Left cardiac atrium (tissue), 4 donors: Measurements from ENCODE around the gene LRRC4C. TPM values are rescaled to one million over a fixed set of nuclear protein-coding genes. Genes with fewer than 3 reads are reported as not detected.

Experiments used
- ATAC-seq, 2 donors: fragments of 200-7000 bp; cut with Tn5 transposase; one replicate each; pipeline ENCODE4 v1.9.1; 2020; ENCODE audit warnings: mild to moderate bottlenecking in 2 of 2, moderate library complexity in 2 of 2
- DNase-seq: peaks from one replicate; pipeline ENCODE4 v3.0.0-alpha.2; 2020
- intact Hi-C, 2 donors: fragments of 100-400 bp; cut with DNase I; formaldehyde crosslinking; loops; one replicate each; pipeline versions ENCODE4 v1.14.1 to v1.15.1; 2022 to 2023
- total RNA-seq, 2 donors: library from RNA; stranded (reverse); fragmentation: NEBNext Ultra II Directional; extraction: Animal tissue kit (Norgen Biotek cat#: 25700); gene quantifications; one replicate each; pipeline ENCODE4 v1.2.1, GENCODE V29; 2021
- donor health status: DM: no; HTN: yes; CAD: no.
- donor health status: DM: no; HTN: yes; CAD: no; lungs with severe emphysema.
- donor health status: DM: yes; HTN: yes; CAD: no.
- donor health status: Dilated cardiomyopathy.

Gene LRRC4C
- total RNA-seq, 2 donors from 2014 or later: 1.3 to 1.6 TPM

- no peak for DNase-seq
- ATAC-seq: peak in 1 of 2 donors; percentile 57
- intact Hi-C loops: no loop called here
Measured at GRCh38 chr11:40134820-40135570, 1324.5 kb downstream of the LRRC4C start.

DNA sequence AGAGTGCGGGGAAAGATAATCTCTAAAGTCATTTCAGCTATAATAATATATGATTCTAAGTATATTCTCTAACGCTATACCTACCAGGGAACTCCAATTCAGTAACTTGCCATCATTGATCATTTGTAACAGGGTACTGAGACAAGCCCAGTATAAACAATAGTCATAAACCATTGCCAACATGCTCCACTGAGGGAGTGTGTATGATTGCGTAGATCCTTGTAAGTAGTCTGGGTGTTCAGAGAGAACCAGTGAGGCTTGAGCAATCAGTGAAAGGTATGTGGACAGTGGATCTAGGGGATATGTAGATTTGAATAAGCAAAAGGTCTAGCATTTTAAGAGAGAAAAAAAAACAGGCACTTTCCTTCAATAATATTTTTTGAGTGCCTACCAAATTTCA is 1326.0 kb downstream of the LRRC4C start:
- ATAC-seq: no peak
- DNase-seq: no peak
- intact Hi-C loops: no loop called here

DNA sequence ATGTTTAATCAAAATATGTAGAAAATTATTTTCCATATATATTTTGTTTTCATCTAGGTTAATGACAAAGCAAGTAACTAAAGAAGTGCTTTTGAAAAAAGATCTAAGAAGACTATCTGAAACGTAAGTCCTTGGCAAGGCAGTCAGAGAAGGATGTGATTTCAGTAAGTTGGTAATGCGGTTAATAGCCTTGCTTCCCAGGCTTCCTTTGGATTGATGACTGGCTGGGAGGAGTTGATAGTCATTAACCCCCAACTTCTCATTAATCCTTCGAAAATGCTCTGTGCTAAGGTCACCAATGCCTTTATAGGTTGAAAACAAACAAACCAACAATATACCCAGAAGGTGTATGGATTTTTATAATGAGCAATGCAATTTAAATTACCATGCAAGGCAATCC is 1326.5 kb downstream of the LRRC4C start:
- intact Hi-C loops: no loop called here
- ATAC-seq (no peak), DNase-seq (no peak)

GRCh38 chr11:40130427-40130826 is 1329.0 kb downstream of the LRRC4C start:
- intact Hi-C loops: no loop called here
- DNase-seq (no peak), ATAC-seq (no peak)

DNA sequence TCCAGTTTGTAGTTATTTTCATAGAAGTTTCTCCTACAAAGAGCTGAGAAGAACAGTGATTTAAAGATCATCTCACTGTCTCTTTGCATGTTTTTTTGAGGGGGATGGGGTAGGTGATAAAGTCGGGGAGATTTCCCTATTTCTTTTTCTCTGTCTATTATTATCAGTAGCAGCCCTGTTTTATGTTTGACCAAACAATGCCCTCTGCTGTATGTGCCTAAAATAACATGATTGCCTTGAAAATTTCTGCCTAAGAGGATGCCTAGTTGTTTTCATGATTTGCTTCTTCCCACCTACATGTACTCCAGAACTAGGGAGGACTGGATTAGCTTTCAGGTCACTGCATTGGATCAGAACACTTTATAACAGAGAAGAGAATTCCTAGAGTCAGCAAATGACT is 1330.2 kb downstream of the LRRC4C start:
- intact Hi-C loops: no loop called here

GRCh38 chr11:40125054-40125453 is 1334.4 kb downstream of the LRRC4C start:
- intact Hi-C loops: no loop called here
- ATAC-seq (no peak), DNase-seq (no peak)

More for the DNA sequence above, 1330.2 kb downstream of the LRRC4C start:
- no peak for ATAC-seq
- DNase-seq: no peak

DNA sequence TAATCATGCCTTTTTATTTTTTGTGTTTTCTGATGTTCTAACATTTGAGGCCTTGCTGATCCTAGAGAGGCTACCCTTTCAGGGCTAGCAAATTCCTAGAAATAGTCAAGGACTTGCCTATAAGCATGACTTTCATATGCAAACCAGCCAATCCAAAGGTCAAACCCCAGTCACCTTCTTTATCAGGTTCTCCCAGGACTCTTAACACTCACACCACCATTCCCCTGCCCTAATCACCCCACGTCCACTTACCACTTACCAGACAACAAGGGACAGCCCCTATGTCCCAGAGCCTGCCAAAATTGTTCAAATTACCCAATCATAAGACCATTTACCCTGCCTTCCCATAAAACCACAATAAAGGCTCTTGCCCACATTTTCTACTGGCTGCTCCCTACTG is 1339.8 kb downstream of the LRRC4C start:
- intact Hi-C loops: no loop called here
- DNase-seq: no peak

GRCh38 chr11:40118780-40119179 is 1340.7 kb downstream of the LRRC4C start:
- intact Hi-C loops: no loop called here
- ATAC-seq (no peak), DNase-seq (no peak)

More for the DNA sequence above, 1339.8 kb downstream of the LRRC4C start:
- ATAC-seq: no peak

- intact Hi-C loops: no loop called here
- ATAC-seq (no peak), DNase-seq (no peak)
Measured at GRCh38 chr11:40118026-40118425, 1341.4 kb downstream of the LRRC4C start.

GRCh38 chr11:40104941-40105550 is 1354.4 kb downstream of the LRRC4C start:
- no peak for ATAC-seq
- DNase-seq: no peak
- intact Hi-C loops: no loop called here

DNA sequence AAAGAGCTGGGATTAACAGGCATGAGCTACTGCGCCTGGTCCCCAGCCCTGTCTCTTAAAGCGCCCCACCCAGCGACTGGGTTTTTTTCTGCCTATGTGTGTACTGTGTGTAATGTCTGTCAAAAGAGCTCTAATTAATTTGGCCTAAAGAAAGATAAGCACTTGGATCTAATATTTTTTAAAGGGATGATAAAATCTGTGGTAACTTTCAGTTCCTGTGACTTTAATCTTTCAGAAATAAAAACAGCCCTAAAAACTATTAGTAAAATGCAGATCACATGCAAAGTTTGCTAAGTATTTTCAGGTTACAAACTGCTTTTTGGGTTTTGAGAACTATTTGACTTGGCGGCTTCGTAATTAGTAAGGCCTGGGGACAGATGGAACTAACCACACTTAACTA is 1358.7 kb downstream of the LRRC4C start:
- DNase-seq: no peak
- intact Hi-C loops: no loop called here
- ATAC-seq: no peak

- intact Hi-C loops: no loop called here
Measured at GRCh38 chr11:40100162-40100553, 1359.3 kb downstream of the LRRC4C start.

DNA sequence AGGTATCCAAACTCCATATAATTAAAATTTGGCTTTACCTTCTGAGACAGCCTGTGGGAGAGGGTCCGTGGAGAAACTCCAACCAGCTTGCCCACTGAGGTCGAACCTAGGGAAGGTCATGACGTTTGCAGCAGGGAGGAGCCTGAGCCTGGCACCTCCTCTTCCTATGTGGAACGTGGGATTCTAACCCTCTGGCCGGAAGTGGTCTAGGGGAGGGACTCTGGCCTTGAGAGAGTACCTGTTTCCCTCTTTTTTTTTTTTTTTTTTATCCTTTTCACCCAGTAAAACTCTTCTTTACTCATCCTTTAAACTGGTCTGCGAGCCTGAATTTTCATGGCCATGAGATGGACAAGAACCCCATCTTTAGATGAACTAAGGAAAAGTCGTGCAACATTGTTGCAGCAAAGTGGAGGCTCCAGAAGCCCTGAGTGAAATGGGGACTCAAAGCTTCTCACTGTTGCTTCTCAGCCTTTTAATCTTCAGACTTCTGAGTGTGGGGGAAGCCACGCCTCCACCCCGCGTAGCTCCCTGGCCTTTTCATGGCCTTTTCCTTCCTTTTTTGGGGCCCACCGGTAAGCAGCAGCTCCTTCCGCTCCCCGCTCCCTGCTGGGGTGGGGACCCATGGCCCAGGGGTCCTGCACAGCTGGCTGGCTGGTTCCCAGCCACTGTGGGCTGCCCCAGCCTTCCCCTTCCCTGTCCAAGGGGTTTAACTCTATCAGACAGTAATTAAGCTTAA is 1359.9 kb downstream of the LRRC4C start:
- DNase-seq: no peak
- intact Hi-C loops: no loop called here
- no peak for ATAC-seq

More at GRCh38 chr11:40100162-40100553, 1359.3 kb downstream of the LRRC4C start:
- ATAC-seq (no peak), DNase-seq (no peak)

GRCh38 chr11:40095446-40095845 is 1364.0 kb downstream of the LRRC4C start:
- DNase-seq (no peak), ATAC-seq (no peak)
- intact Hi-C loops: no loop called here

- intact Hi-C loops: no loop called here
- no peak for DNase-seq
- ATAC-seq: no peak
Measured at GRCh38 chr11:40094954-40095353, 1364.5 kb downstream of the LRRC4C start.

DNA sequence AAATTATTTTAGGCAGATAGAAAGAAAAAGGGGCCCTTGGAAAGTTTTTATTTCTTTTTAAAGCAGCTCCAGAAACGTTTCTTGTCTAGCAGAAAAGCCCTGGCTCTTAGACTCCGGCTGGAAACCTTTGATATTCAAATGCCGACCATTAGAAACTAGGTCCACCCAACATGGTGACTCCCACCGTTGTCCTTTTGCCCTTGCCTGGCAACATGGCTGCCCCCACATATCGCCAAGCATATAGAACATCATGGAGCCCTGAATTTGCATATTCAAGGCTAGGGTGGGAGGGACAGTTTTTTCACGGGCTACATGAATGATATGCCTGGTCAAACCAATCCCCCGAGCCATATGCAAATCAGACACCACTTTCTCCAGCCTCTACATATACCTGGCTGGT is 1379.0 kb downstream of the LRRC4C start:
- DNase-seq: no peak
- ATAC-seq: no peak
- intact Hi-C loops: no loop called here
